Bone marrow (tissue), 2 donors: Measurements from ENCODE around the gene ZDHHC9.

ENCODE experiments used
- DNase-seq, 2 donors: peaks; one replicate each; lab custom pipeline; 2025; lab: John Stamatoyannopoulos, UW

The ZDHHC9 gene

GRCh38 chrX:129762448-129762847, 81.2 kb downstream of the ZDHHC9 start:
- no peak for DNase-seq

- no peak for DNase-seq
These were observed 82.1 kb downstream of the ZDHHC9 start for GRCh38 chrX:129761596-129761995.

GRCh38 chrX:129760981-129761380, 82.7 kb downstream of the ZDHHC9 start:
- no peak for DNase-seq

GRCh38 chrX:129760155-129760554, 83.5 kb downstream of the ZDHHC9 start:
- DNase-seq, result no peak

- peak; percentile 22 to 25 for DNase-seq
These were observed 84.1 kb downstream of the ZDHHC9 start for GRCh38 chrX:129759576-129760061.

GRCh38 chrX:129755779-129756650, 87.7 kb downstream of the ZDHHC9 start:
- no peak for DNase-seq

GRCh38 chrX:129754056-129755024, 89.3 kb downstream of the ZDHHC9 start:
- peak in 1 of 2 donors; percentile 47 for DNase-seq
